Measurements from ENCODE around the gene NGEF.

NGEF gene

DNA sequence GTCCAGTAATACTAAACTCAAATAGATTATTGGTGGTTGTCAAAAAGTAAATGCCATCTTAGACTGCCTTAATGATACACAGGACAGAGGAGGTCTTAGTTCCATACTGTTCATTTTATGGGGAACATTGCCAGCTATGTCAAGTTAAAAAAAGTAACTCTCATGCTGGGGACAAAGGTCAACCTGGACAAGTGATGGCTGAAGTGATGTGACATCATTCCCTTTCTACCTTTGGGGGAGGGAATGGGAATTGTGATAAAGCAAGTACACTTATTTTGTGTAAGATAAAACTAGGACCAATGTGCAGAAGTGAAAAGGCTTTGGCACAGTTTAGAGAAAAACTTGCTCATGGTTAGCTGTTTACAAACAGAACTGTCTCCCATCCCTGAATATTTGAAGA is 167.0 kb downstream of the NGEF start:
- no peak overlapping the region for H3K27ac ChIP-seq (ENCODE audit: low read length)
- no peaks in the 10 kb centered on the region for H3K79me2 ChIP-seq (ENCODE audit: insufficient read depth, low read length)
- H3K4me1 ChIP-seq (ENCODE audit: insufficient read depth, low read length) = no peaks in the 10 kb centered on the region
- no peak overlapping the region for H2AFZ ChIP-seq (ENCODE audit: low read depth, low read length)
- no peaks in the 10 kb centered on the region for H3K9me3 ChIP-seq (ENCODE audit: insufficient read depth, low read length, severe bottlenecking)
- no peak for TF ChIP-seq EZH2 (IDR thresholded peaks at IDR 0.05; ENCODE audit: borderline replicate concordance, low read depth, low read length, severe bottlenecking)
- TF ChIP-seq, protein P1, sequence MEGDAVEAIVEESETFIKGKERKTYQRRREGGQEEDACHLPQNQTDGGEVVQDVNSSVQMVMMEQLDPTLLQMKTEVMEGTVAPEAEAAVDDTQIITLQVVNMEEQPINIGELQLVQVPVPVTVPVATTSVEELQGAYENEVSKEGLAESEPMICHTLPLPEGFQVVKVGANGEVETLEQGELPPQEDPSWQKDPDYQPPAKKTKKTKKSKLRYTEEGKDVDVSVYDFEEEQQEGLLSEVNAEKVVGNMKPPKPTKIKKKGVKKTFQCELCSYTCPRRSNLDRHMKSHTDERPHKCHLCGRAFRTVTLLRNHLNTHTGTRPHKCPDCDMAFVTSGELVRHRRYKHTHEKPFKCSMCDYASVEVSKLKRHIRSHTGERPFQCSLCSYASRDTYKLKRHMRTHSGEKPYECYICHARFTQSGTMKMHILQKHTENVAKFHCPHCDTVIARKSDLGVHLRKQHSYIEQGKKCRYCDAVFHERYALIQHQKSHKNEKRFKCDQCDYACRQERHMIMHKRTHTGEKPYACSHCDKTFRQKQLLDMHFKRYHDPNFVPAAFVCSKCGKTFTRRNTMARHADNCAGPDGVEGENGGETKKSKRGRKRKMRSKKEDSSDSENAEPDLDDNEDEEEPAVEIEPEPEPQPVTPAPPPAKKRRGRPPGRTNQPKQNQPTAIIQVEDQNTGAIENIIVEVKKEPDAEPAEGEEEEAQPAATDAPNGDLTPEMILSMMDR (IDR thresholded peaks at IDR 0.05; ENCODE audit: borderline replicate concordance, extremely low read depth, low read length, poor library complexity, severe bottlenecking) = no peak
- no peaks in the 10 kb centered on the region for H3K27me3 ChIP-seq (ENCODE audit: insufficient read depth, low read length, poor library complexity)
- no peaks in the 10 kb centered on the region for H4K20me1 ChIP-seq (ENCODE audit: insufficient read depth, low read length)
- no peak for ATAC-seq (ENCODE audit: insufficient read depth, low read depth)
- no peak overlapping the region for H3K4me3 ChIP-seq (ENCODE audit: low read depth in 1 of 2, low read length in 2 of 2)
- H3K36me3 ChIP-seq (ENCODE audit: insufficient read depth, low read length) = peaks cover 89% of the 10 kb centered on the region
- H3K9ac ChIP-seq (ENCODE audit: low read depth, low read length) = no peak overlapping the region
- no peak overlapping the region for H3K4me2 ChIP-seq (ENCODE audit: insufficient read depth, low read length)
- DNase-seq = no peak

DNA sequence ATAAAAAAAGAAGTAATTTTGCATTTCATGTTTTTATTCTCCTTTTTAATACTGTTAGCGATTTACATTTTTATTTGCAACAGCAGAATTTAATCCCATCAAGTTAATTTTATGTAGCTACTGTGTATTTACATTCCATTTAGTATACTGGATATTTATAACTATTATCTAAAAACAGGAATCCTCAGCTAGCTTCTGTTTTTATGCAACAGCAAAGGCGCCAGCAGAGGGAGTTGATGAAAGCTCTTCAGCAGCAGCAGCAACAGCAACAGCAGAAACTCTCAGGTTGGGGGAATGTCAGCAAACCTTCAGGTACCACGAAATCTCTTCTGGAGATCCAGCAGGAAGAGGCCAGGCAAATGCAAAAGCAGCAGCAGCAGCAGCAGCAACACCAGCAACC is 169.2 kb downstream of the NGEF start:
- H3K4me3 ChIP-seq (ENCODE audit: low read depth in 1 of 2, low read length in 2 of 2) = no peak overlapping the region
- peaks cover 87% of the 10 kb centered on the region for H3K36me3 ChIP-seq (ENCODE audit: insufficient read depth, low read length)
- no peaks in the 10 kb centered on the region for H3K79me2 ChIP-seq (ENCODE audit: insufficient read depth, low read length)
- no peaks in the 10 kb centered on the region for H3K27me3 ChIP-seq (ENCODE audit: insufficient read depth, low read length, poor library complexity)
- H2AFZ ChIP-seq (ENCODE audit: low read depth, low read length) = no peak overlapping the region
- no peak overlapping the region for H3K9ac ChIP-seq (ENCODE audit: low read depth, low read length)
- H3K27ac ChIP-seq (ENCODE audit: low read length) = no peak overlapping the region
- ATAC-seq (ENCODE audit: insufficient read depth, low read depth) = no peak
- H3K4me1 ChIP-seq (ENCODE audit: insufficient read depth, low read length) = peaks cover 1% of the 10 kb centered on the region; the same call in 1 of the 2 replicates
- no peaks in the 10 kb centered on the region for H3K9me3 ChIP-seq (ENCODE audit: insufficient read depth, low read length, severe bottlenecking)
- no peaks in the 10 kb centered on the region for H4K20me1 ChIP-seq (ENCODE audit: insufficient read depth, low read length)
- no peak for TF ChIP-seq EZH2 (IDR thresholded peaks at IDR 0.05; ENCODE audit: borderline replicate concordance, low read depth, low read length, severe bottlenecking)
- TF ChIP-seq, protein P1 (IDR thresholded peaks at IDR 0.05; ENCODE audit: borderline replicate concordance, extremely low read depth, low read length, poor library complexity, severe bottlenecking) = no peak
- no peak overlapping the region for H3K4me2 ChIP-seq (ENCODE audit: insufficient read depth, low read length)
- no peak for DNase-seq

DNA sequence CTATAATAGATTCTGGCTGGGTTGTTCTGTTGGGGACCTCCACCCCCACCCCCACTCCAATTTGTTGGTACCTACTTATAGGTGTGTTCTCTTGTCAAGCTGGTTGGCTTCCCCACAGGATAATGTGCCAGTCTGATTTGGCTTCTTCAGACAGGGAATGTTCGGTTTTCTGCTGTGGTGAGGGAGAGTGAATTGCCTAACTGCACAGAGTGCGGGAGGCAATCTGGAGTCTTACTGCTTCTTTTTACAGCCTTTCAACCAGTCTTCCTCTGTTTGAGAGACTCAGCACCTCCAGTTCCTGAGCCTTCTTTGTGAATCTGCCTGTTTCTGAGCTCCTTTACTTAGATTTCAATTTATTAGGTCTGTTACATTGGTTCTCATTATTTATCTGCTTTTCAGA is 170.4 kb downstream of the NGEF start:
- ATAC-seq (ENCODE audit: insufficient read depth, low read depth) = no peak
- Histone ChIP-seq H3K36me3 (ENCODE audit: insufficient read depth, low read length) (peaks cover 80% of the 10 kb centered on the region), H4K20me1 (ENCODE audit: insufficient read depth, low read length) (no peaks in the 10 kb centered on the region)

More for the DNA sequence above, 170.4 kb downstream of the NGEF start:
- Histone ChIP-seq H3K9ac (ENCODE audit: low read depth, low read length) (no peak overlapping the region), H3K79me2 (ENCODE audit: insufficient read depth, low read length) (no peaks in the 10 kb centered on the region), H3K4me2 (ENCODE audit: insufficient read depth, low read length) (no peak overlapping the region), H3K4me1 (ENCODE audit: insufficient read depth, low read length) (peaks cover 13% of the 10 kb centered on the region), H3K9me3 (ENCODE audit: insufficient read depth, low read length, severe bottlenecking) (no peaks in the 10 kb centered on the region), H2AFZ (ENCODE audit: low read depth, low read length) (no peak overlapping the region), H3K4me3 (ENCODE audit: low read depth in 1 of 2, low read length in 2 of 2) (no peak overlapping the region), H3K27ac (ENCODE audit: low read length) (no peak overlapping the region), H3K27me3 (ENCODE audit: insufficient read depth, low read length, poor library complexity) (no peaks in the 10 kb centered on the region)
- no peak for DNase-seq
- TF ChIP-seq, protein P1 (IDR thresholded peaks at IDR 0.05; ENCODE audit: borderline replicate concordance, extremely low read depth, low read length, poor library complexity, severe bottlenecking) = no peak
- TF ChIP-seq EZH2 (IDR thresholded peaks at IDR 0.05; ENCODE audit: borderline replicate concordance, low read depth, low read length, severe bottlenecking) = no peak
